Measurements from ENCODE around the gene ABHD5. TPM values are rescaled to one million over a fixed set of nuclear protein-coding genes. Genes with fewer than 3 reads are reported as not detected.

The ABHD5 gene
- total and polyA plus RNA-seq, 10 of the 15 experiments (the other 5 are each of a cell fraction or from before 2014, with no cell fraction given): 5.5 to 24.4 (median 9.5) TPM

DNA sequence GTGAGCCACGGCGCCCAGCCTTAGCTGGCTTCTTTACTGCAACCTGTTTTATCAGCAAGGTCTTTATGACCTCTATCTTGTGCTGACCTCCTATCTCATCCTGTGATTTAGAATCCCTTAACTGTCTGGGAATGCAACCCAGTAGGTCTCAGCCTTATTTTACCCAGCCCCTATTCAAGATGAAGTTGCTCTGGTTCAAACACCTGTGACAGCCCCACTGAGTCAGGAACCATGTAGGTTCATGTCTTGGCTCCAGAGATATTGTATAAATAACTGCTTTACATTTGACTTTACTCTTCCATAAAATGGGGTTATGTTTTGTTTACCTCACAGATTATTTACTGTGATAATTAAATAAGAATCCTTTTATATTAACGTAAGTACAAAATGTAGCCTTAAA, 41.8 kb upstream of the ABHD5 start (continued):
- no peak for TF ChIP-seq EGR1 (IDR thresholded peaks at IDR 0.05; ENCODE audit: borderline replicate concordance in 1 of 2, low read depth in 2 of 2, low read length in 2 of 2)

DNA sequence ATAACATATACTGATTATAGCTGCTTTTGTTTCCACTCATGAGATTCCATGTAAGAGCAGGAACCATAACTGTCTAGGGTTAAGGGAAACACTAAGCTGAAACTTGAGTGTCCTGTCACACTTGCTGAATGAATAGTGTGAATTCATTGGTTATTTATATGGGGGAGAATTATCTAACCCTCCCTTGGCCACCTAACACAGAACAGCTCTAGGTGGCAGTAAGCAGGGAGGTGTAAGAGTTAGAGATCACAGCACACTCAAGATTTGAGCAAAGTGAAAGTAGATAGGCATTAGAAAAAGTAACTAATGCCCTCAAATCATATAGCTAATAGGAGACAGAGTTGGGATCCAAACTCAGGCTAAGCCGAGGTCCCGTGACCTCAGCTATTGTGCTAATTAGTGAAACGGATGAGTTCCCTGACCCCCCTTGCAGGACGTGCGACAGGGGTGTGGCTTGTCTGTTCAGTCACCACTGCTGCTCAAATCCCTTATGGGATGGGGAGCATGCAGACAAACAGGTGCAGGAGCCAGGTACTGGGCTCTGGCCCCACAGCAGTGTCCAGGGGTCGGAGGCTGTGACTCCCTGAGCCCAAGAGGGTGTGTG, 41.3 kb upstream of the ABHD5 start:
- Histone ChIP-seq H3K4me3 (no peak overlapping the region), H2AFZ (ENCODE audit: control insufficient read depth, low read depth, low read length) (no peak overlapping the region), H3K9ac (ENCODE audit: control insufficient read depth, insufficient read depth, low read length) (no peak overlapping the region), H3K4me1 (ENCODE audit: control insufficient read depth, insufficient read depth, low read length) (no peaks in the 10 kb centered on the region), H3K79me2 (ENCODE audit: control insufficient read depth, insufficient read depth, low read length) (no peaks in the 10 kb centered on the region), H3K36me3 (ENCODE audit: control insufficient read depth in 2 of 2, insufficient read depth in 2 of 2, low read length in 1 of 2) (no peaks in the 10 kb centered on the region), H3K4me2 (ENCODE audit: control insufficient read depth, insufficient read depth) (no peak overlapping the region), H4K20me1 (ENCODE audit: control insufficient read depth, insufficient read depth) (no peaks in the 10 kb centered on the region), H3K27ac (ENCODE audit: control insufficient read depth, insufficient read depth) (no peak overlapping the region), H3K27me3 (replicated peaks in 1 of 2; ENCODE audit: control insufficient read depth in 2 of 2, insufficient read depth in 2 of 2, low read length in 1 of 2) (no peaks in the 10 kb centered on the region), H3K9me3 (replicated peaks; ENCODE audit: control insufficient read depth, insufficient read depth, low read length) (no peaks in the 10 kb centered on the region)
- ChIA-PET SMC1A (ENCODE audit: uncharacterized antibody, unreplicated experiment) (interaction anchor here (1.2 kb wide), 1 partner anchor 11 kb away, joined by 3 read pairs; no protein-coding TSS in a partner anchor), POLR2A (no interaction called here), RAD21 (ENCODE audit: unreplicated experiment) (interaction anchor here (1.2 kb wide), 1 partner anchor 12 kb away, joined by 3 read pairs; no protein-coding TSS in a partner anchor), CTCF (no interaction called here)
- TF ChIP-seq, protein P1, sequence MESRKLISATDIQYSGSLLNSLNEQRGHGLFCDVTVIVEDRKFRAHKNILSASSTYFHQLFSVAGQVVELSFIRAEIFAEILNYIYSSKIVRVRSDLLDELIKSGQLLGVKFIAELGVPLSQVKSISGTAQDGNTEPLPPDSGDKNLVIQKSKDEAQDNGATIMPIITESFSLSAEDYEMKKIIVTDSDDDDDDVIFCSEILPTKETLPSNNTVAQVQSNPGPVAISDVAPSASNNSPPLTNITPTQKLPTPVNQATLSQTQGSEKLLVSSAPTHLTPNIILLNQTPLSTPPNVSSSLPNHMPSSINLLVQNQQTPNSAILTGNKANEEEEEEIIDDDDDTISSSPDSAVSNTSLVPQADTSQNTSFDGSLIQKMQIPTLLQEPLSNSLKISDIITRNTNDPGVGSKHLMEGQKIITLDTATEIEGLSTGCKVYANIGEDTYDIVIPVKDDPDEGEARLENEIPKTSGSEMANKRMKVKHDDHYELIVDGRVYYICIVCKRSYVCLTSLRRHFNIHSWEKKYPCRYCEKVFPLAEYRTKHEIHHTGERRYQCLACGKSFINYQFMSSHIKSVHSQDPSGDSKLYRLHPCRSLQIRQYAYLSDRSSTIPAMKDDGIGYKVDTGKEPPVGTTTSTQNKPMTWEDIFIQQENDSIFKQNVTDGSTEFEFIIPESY (IDR thresholded peaks at IDR 0.05): no peak
- TF ChIP-seq STAT1 (conservative IDR thresholded peaks at IDR 0.05) (no peak), PKNOX1 (IDR thresholded peaks at IDR 0.05) (no peak), PAX5 (IDR thresholded peaks at IDR 0.05; ENCODE audit: borderline replicate concordance, low read depth, low read length) (no peak), RELB (IDR thresholded peaks at IDR 0.05; ENCODE audit: low read depth) (no peak), ZNF384 (IDR thresholded peaks at IDR 0.05; ENCODE audit: borderline replicate concordance, low read depth, low read length) (no peak), MAX (IDR thresholded peaks at IDR 0.05; ENCODE audit: low read depth, low read length) (no peak), CBX3 (IDR thresholded peaks at IDR 0.05; ENCODE audit: borderline replicate concordance, low read depth) (no peak), CHD1 (IDR thresholded peaks at IDR 0.05; ENCODE audit: low read depth, low read length) (no peak), DPF2 (IDR thresholded peaks at IDR 0.05) (no peak)
- TF ChIP-seq, protein P2, sequence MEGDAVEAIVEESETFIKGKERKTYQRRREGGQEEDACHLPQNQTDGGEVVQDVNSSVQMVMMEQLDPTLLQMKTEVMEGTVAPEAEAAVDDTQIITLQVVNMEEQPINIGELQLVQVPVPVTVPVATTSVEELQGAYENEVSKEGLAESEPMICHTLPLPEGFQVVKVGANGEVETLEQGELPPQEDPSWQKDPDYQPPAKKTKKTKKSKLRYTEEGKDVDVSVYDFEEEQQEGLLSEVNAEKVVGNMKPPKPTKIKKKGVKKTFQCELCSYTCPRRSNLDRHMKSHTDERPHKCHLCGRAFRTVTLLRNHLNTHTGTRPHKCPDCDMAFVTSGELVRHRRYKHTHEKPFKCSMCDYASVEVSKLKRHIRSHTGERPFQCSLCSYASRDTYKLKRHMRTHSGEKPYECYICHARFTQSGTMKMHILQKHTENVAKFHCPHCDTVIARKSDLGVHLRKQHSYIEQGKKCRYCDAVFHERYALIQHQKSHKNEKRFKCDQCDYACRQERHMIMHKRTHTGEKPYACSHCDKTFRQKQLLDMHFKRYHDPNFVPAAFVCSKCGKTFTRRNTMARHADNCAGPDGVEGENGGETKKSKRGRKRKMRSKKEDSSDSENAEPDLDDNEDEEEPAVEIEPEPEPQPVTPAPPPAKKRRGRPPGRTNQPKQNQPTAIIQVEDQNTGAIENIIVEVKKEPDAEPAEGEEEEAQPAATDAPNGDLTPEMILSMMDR (IDR thresholded peaks at IDR 0.05 in 2 of 3, conservative IDR thresholded peaks at IDR 0.05 in 1 of 3; ENCODE audit: control insufficient read depth in 2 of 3, extremely low read depth in 1 of 3, insufficient read depth in 1 of 3, low read depth in 3 of 3, low read length in 3 of 3): no peak
- in situ Hi-C loops (cut with MboI) (no loop called here), intact Hi-C loops (cut with micrococcal nuclease; ENCODE audit: unreplicated experiment) (no loop called here)
- FAIRE-seq (no peak), ATAC-seq (peak; percentile 60), DNase-seq (ENCODE audit: low read depth, low spot score) (no peak)
- BruUV-seq (replicated peaks): no TSS peak
- WGBS (ENCODE audit: insufficient coverage, insufficient replicate concordance, low lambda C conversion rate, missing lambda C conversion rate): 50% methylated on average over 6 of the region's 6 CpGs

All from GM12878 (cell line).